Liver (tissue), 9 donors: ENCODE data around the gene NEUROD1. TPM values are rescaled to one million over a fixed set of nuclear protein-coding genes. Genes with fewer than 3 reads are reported as not detected.

ENCODE experiments used
- DNase-seq: peaks from one replicate; pipeline ENCODE4 v3.0.0-alpha.2; 2017; ENCODE audit warnings: low spot score
- H3K27ac ChIP-seq, 2 donors: one replicate each; pipeline ENCODE4 v1.7.0; 2013; ENCODE audit warnings: inconsistent platforms in 2 of 2, low read length in 2 of 2, control low read depth in 1 of 2, low read depth in 1 of 2, mild to moderate bottlenecking in 1 of 2
- H3K27me3 ChIP-seq, 4 donors: one replicate each; pipeline versions ENCODE4 v1.6.1 to v1.7.0; 2013; ENCODE audit warnings: low read length in 3 of 4, inconsistent platforms in 1 of 4, mild to moderate bottlenecking in 1 of 4, moderate library complexity in 1 of 4; ENCODE audit not compliant: control insufficient read depth in 4 of 4, insufficient read depth in 4 of 4
- H3K36me3 ChIP-seq, 4 donors: one replicate each; pipeline versions ENCODE4 v1.6.1 to v1.7.0; 2013; ENCODE audit warnings: low read length in 3 of 4, mild to moderate bottlenecking in 3 of 4, low read depth in 1 of 4, moderate library complexity in 1 of 4; ENCODE audit not compliant: control insufficient read depth in 4 of 4, insufficient read depth in 3 of 4
- H3K4me1 ChIP-seq, 4 donors: one replicate each; pipeline versions ENCODE4 v1.6.1 to v1.7.0; 2013; ENCODE audit warnings: low read length in 3 of 4, mild to moderate bottlenecking in 3 of 4, moderate library complexity in 1 of 4; ENCODE audit not compliant: control insufficient read depth in 4 of 4, insufficient read depth in 4 of 4
- H3K4me3 ChIP-seq, 3 donors: one replicate each; pipeline versions ENCODE4 v1.6.1 to v1.7.0; 2013; ENCODE audit warnings: low read length in 3 of 3, control low read depth in 1 of 3, low read depth in 1 of 3, mild to moderate bottlenecking in 1 of 3
- H3K9ac ChIP-seq, 2 donors: one replicate each; pipeline ENCODE4 v1.7.0; 2013; ENCODE audit warnings: low read length in 2 of 2, mild to moderate bottlenecking in 2 of 2, moderate library complexity in 2 of 2, control low read depth in 1 of 2, low read depth in 1 of 2
- H3K9me3 ChIP-seq, 4 donors: one replicate each; pipeline versions ENCODE4 v1.6.1 to v1.7.0; 2013; ENCODE audit warnings: low read length in 3 of 4; ENCODE audit not compliant: control insufficient read depth in 4 of 4
- CTCF ChIP-seq: fragments of 150-350 bp; IDR thresholded peaks from 2 replicates; pipeline ENCODE4 v1.5.1; 2017; ENCODE audit warnings: improper control_type of control experiment, low read depth, low read length; ENCODE audit not compliant: missing input control
- EGR1 ChIP-seq, 2 donors: IDR thresholded peaks; 2 replicates each; pipeline ENCODE4 v1.6.1; 2016 to 2018; ENCODE audit warnings: antibody characterized with exemption in 2 of 2, low read depth in 2 of 2
- FOXA1 ChIP-seq: IDR thresholded peaks from 2 replicates; pipeline ENCODE4 v1.6.1; 2016; ENCODE audit warnings: antibody characterized with exemption
- FOXA2 ChIP-seq: IDR thresholded peaks from 2 replicates; pipeline ENCODE4 v1.6.1; 2016; ENCODE audit warnings: antibody characterized with exemption
- GABPA ChIP-seq, 2 donors: IDR thresholded peaks in 1 of 2; conservative IDR thresholded peaks in 1 of 2; 2 replicates each; pipeline ENCODE4 v1.6.1; 2016; ENCODE audit warnings: antibody characterized with exemption in 2 of 2, mild to moderate bottlenecking in 1 of 2, moderate library complexity in 1 of 2
- HNF4A ChIP-seq, 2 donors: conservative IDR thresholded peaks; 2 replicates each; pipeline ENCODE4 v1.6.1; 2016; ENCODE audit warnings: antibody characterized with exemption in 2 of 2, mild to moderate bottlenecking in 2 of 2
- HNF4G ChIP-seq: IDR thresholded peaks from 2 replicates; pipeline ENCODE4 v1.6.1; 2016; ENCODE audit warnings: antibody characterized with exemption
- JUND ChIP-seq, 2 donors: IDR thresholded peaks; 2 replicates each; pipeline ENCODE4 v1.6.1; 2016; ENCODE audit warnings: antibody characterized with exemption in 2 of 2
- MAX ChIP-seq: IDR thresholded peaks from 2 replicates; pipeline ENCODE4 v1.6.1; 2016; ENCODE audit warnings: antibody characterized with exemption
- NR2F2 ChIP-seq: IDR thresholded peaks from 2 replicates; pipeline ENCODE4 v1.6.1; 2016; ENCODE audit warnings: antibody characterized with exemption
- RAD21 ChIP-seq, 2 donors: IDR thresholded peaks; 2 replicates each; pipeline ENCODE4 v1.6.1; 2016; ENCODE audit warnings: antibody characterized with exemption in 2 of 2, mild to moderate bottlenecking in 2 of 2
- RXRA ChIP-seq, 2 donors: IDR thresholded peaks; 2 replicates each; pipeline ENCODE4 v1.6.1; 2017 to 2018; ENCODE audit warnings: antibody characterized with exemption in 2 of 2, mild to moderate bottlenecking in 1 of 2
- SP1 ChIP-seq: IDR thresholded peaks from 2 replicates; pipeline ENCODE4 v1.6.1; 2018; ENCODE audit warnings: antibody characterized with exemption, mild to moderate bottlenecking
- TAF1 ChIP-seq: conservative IDR thresholded peaks from 2 replicates; pipeline ENCODE4 v1.6.1; 2016; ENCODE audit warnings: antibody characterized with exemption, mild to moderate bottlenecking
- YY1 ChIP-seq: IDR thresholded peaks from 2 replicates; pipeline ENCODE4 v1.6.1; 2016; ENCODE audit warnings: antibody characterized with exemption, mild to moderate bottlenecking
- WGBS: extraction: QIAGEN DNeasy Blood & Tissue Kit; methylation state at CpG from one replicate; pipeline ENCODE4 v1.1.7; 2013; 5-methylcytosine and 5-hydroxymethylcytosine counted together
- polyA plus RNA-seq, 2 donors: library from polyadenylated mRNA; stranded (reverse) in 1 of 2; unstranded in 1 of 2; fragments of 200-250 nt in 1 of 2; fragments of >200 nt in 1 of 2; fragmentation: Nextera tagmentation in 1 of 2; extraction: Ambion mirVana in 1 of 2; gene quantifications; one replicate each; pipeline versions ENCODE4 v1.2.1 to v1.2.3, GENCODE V29; 2013 to 2015
- total RNA-seq, 2 donors: library from RNA; depleted of rRNA; stranded (reverse); fragments of >200 nt; gene quantifications; one replicate each; pipeline ENCODE4 v1.2.3, GENCODE V29; 2014
- TF ChIP-seq, protein P1 (sequence below): IDR thresholded peaks from 2 replicates; pipeline ENCODE4 v1.6.1; 2016; ENCODE audit warnings: antibody characterized with exemption
- TF ChIP-seq, protein P2 (sequence below): IDR thresholded peaks from 2 replicates; pipeline ENCODE4 v1.6.1; 2016; ENCODE audit warnings: antibody characterized with exemption, mild to moderate bottlenecking
- TF ChIP-seq, protein P3 (sequence below): IDR thresholded peaks from 2 replicates; pipeline ENCODE4 v1.6.1; 2016; ENCODE audit warnings: antibody characterized with exemption
- donor health status: healthy.
- donor health status: healthy.
- donor health status: healthy.
- donor health status: healthy.
- donor health status: healthy.

NEUROD1 gene
- total and polyA plus RNA-seq, 4 donors, result not detected

DNA sequence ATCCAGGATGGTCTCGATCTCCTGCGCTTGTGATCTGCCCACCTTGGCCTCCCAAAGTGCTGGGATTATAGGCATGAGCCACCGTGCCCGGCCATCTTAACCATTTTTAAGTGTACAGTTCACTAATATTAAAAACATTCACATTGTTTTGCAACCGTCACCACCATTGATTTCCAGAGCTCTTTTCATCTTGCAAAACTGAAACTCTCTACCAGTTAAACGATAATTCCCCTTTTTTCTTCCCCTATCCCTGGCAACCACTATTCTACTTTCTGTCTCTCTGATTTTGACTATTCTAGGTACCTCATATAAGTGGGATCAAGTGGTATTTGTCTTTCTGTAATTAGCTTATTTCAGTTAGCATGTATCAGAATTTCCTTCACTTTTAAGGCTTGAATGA is 16.8 kb upstream of the NEUROD1 start:
- H3K27ac ChIP-seq, result no peak overlapping the region
- 80% methylated on average over 6 of the region's 6 CpGs for WGBS
- H3K36me3 ChIP-seq, result no peaks in the 10 kb centered on the region
- no peaks in the 10 kb centered on the region for H3K9me3 ChIP-seq
- no peak overlapping the region for H3K9ac ChIP-seq
- H3K4me1 ChIP-seq, result no peaks in the 10 kb centered on the region
- no peak for DNase-seq
- no peak for TF ChIP-seq RXRA (IDR thresholded peaks at IDR 0.05)
- no peak for TF ChIP-seq MAX
- TF ChIP-seq GABPA (IDR thresholded peaks at IDR 0.05 in 1 of 2, conservative IDR thresholded peaks at IDR 0.05 in 1 of 2), result no peak
- no peak for TF ChIP-seq TAF1
- TF ChIP-seq, protein P1, sequence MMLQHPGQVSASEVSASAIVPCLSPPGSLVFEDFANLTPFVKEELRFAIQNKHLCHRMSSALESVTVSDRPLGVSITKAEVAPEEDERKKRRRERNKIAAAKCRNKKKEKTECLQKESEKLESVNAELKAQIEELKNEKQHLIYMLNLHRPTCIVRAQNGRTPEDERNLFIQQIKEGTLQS, result no peak
- no peak for TF ChIP-seq RAD21 (IDR thresholded peaks at IDR 0.05)
- TF ChIP-seq NR2F2, result no peak
- H3K27me3 ChIP-seq, result no peaks in the 10 kb centered on the region
- H3K4me3 ChIP-seq, result no peak overlapping the region

DNA sequence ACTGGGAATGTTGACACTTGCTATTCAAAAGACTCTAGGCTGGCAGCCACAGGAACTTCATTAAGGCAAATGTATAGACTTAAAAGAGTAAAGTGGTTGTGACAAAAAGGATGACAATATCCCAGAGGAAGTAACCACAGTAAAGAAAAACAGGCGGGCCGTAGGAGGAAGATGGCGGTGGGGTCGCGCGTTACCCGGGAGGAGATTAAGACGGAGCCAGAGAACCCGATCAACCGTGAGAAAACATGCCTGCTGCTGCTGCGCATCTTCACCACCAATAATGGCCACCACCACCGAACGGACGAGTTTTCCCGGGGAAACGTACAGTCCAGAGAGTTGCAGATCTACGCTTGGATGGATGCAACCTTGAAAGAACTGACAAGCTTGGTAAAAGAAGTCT is 14.0 kb upstream of the NEUROD1 start:
- WGBS, result 92% methylated on average over 17 of the region's 17 CpGs
- no peak for TF ChIP-seq MAX
- TF ChIP-seq SP1, result no peak
- no peak for TF ChIP-seq HNF4G
- TF ChIP-seq FOXA2, result no peak
- no peak for TF ChIP-seq RXRA (IDR thresholded peaks at IDR 0.05)
- TF ChIP-seq GABPA (IDR thresholded peaks at IDR 0.05 in 1 of 2, conservative IDR thresholded peaks at IDR 0.05 in 1 of 2), result no peak
- no peak for TF ChIP-seq TAF1
- no peak for TF ChIP-seq NR2F2
- no peak for TF ChIP-seq EGR1 (IDR thresholded peaks at IDR 0.05; ENCODE audit: low read depth in 2 of 2)
- no peak for TF ChIP-seq HNF4A (conservative IDR thresholded peaks at IDR 0.05)
- no peak for TF ChIP-seq CTCF
- TF ChIP-seq, protein P2, sequence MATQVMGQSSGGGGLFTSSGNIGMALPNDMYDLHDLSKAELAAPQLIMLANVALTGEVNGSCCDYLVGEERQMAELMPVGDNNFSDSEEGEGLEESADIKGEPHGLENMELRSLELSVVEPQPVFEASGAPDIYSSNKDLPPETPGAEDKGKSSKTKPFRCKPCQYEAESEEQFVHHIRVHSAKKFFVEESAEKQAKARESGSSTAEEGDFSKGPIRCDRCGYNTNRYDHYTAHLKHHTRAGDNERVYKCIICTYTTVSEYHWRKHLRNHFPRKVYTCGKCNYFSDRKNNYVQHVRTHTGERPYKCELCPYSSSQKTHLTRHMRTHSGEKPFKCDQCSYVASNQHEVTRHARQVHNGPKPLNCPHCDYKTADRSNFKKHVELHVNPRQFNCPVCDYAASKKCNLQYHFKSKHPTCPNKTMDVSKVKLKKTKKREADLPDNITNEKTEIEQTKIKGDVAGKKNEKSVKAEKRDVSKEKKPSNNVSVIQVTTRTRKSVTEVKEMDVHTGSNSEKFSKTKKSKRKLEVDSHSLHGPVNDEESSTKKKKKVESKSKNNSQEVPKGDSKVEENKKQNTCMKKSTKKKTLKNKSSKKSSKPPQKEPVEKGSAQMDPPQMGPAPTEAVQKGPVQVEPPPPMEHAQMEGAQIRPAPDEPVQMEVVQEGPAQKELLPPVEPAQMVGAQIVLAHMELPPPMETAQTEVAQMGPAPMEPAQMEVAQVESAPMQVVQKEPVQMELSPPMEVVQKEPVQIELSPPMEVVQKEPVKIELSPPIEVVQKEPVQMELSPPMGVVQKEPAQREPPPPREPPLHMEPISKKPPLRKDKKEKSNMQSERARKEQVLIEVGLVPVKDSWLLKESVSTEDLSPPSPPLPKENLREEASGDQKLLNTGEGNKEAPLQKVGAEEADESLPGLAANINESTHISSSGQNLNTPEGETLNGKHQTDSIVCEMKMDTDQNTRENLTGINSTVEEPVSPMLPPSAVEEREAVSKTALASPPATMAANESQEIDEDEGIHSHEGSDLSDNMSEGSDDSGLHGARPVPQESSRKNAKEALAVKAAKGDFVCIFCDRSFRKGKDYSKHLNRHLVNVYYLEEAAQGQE, result no peak
- TF ChIP-seq JUND (IDR thresholded peaks at IDR 0.05), result no peak
- TF ChIP-seq FOXA1, result no peak
- no peak for TF ChIP-seq RAD21 (IDR thresholded peaks at IDR 0.05)
- TF ChIP-seq, protein P1, result no peak
- TF ChIP-seq, protein P3, sequence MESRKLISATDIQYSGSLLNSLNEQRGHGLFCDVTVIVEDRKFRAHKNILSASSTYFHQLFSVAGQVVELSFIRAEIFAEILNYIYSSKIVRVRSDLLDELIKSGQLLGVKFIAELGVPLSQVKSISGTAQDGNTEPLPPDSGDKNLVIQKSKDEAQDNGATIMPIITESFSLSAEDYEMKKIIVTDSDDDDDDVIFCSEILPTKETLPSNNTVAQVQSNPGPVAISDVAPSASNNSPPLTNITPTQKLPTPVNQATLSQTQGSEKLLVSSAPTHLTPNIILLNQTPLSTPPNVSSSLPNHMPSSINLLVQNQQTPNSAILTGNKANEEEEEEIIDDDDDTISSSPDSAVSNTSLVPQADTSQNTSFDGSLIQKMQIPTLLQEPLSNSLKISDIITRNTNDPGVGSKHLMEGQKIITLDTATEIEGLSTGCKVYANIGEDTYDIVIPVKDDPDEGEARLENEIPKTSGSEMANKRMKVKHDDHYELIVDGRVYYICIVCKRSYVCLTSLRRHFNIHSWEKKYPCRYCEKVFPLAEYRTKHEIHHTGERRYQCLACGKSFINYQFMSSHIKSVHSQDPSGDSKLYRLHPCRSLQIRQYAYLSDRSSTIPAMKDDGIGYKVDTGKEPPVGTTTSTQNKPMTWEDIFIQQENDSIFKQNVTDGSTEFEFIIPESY, result no peak
- no peak for TF ChIP-seq YY1
- no peaks in the 10 kb centered on the region for H3K9me3 ChIP-seq
- DNase-seq, result no peak
- no peak overlapping the region for H3K4me3 ChIP-seq
- H3K36me3 ChIP-seq, result no peaks in the 10 kb centered on the region
- H3K27me3 ChIP-seq, result no peaks in the 10 kb centered on the region
- H3K4me1 ChIP-seq, result no peaks in the 10 kb centered on the region
- H3K9ac ChIP-seq, result no peak overlapping the region
- no peak overlapping the region for H3K27ac ChIP-seq
